AG04450 (cell line): ENCODE results near the gene UBL5. TPM values are rescaled to one million over a fixed set of nuclear protein-coding genes. Genes with fewer than 3 reads are reported as not detected.

Experiments
- CTCF ChIA-PET: fragments of 300-600, 350-600 bp; formaldehyde crosslinking; extraction: SDS; loops from one replicate; lab custom pipeline; 2022; ENCODE audit warnings: antibody characterized with exemption, inconsistent platforms; lab: Charles Lee
- POLR2A ChIA-PET: fragments of 350-600 bp; formaldehyde crosslinking; extraction: SDS; loops from one replicate; lab custom pipeline; 2021; ENCODE audit warnings: antibody characterized with exemption, inconsistent platforms; lab: Yijun Ruan, JAX
- DNase-seq: peaks from one replicate; pipeline ENCODE4 v3.0.0-alpha.2; 2011; ENCODE audit warnings: low read depth, low spot score
- H3K27ac ChIP-seq: one replicate; pipeline ENCODE4 v1.5.1; 2012; ENCODE audit warnings: low read depth, low read length, control low read depth
- H3K27me3 ChIP-seq: one replicate; pipeline ENCODE4 v1.6.0; 2012; ENCODE audit warnings: low read length; ENCODE audit not compliant: control insufficient read depth, insufficient read depth
- H3K4me3 ChIP-seq: 2 replicates; pipeline ENCODE4 v1.5.1; 2011; ENCODE audit warnings: mild to moderate bottlenecking, low read depth, low read length, control low read depth
- H3K9me3 ChIP-seq: 2 replicates; pipeline ENCODE4 v1.5.1; 2012; ENCODE audit warnings: low read length; ENCODE audit not compliant: control insufficient read depth, insufficient read depth
- CTCF ChIP-seq: IDR thresholded peaks from 2 replicates; pipeline ENCODE4 v1.5.1; 2011; ENCODE audit warnings: low read depth, low read length, control low read depth, inconsistent platforms
- polyA plus RNA-seq: library from polyadenylated mRNA; depleted of rRNA; stranded (reverse); fragments of >200 nt; gene quantifications from 2 replicates; pipeline ENCODE4 v1.2.3, GENCODE V29; 2011

The UBL5 gene
- polyA plus RNA-seq, 1 experiment: 734 TPM

GRCh38 chr19:9847087-9847671, 19.5 kb downstream of the UBL5 start:
- no peaks in the 10 kb centered on the region for H3K27me3 ChIP-seq
- no peaks in the 10 kb centered on the region; the same call in 1 of the 2 replicates for H3K9me3 ChIP-seq
- CTCF ChIA-PET: interaction anchor here (0.6 to 1.3 kb wide), 13 partner anchors 10 to 228 kb away, joined by 3 to 13 read pairs (median 4); partner anchors contain the start of genes PIN1 and UBL5
- peak; percentile 89 for TF ChIP-seq CTCF
- H3K27ac ChIP-seq: peak overlapping the region; percentile 82
- POLR2A ChIA-PET: no interaction called here
- DNase-seq: peak; percentile 90
- no peak overlapping the region for H3K4me3 ChIP-seq

- CTCF ChIA-PET: interaction anchor here (0.8 to 1.3 kb wide), 6 partner anchors 11 to 220 kb away, joined by 3 to 13 read pairs (median 5); partner anchors contain the start of genes PIN1 and UBL5
Observed at GRCh38 chr19:9848060-9848459, 20.3 kb downstream of the UBL5 start.

GRCh38 chr19:9848762-9849161, 21.0 kb downstream of the UBL5 start:
- no peak for DNase-seq
- Histone ChIP-seq H3K27ac (no peak overlapping the region), H3K4me3 (no peak overlapping the region), H3K9me3 (no peaks in the 10 kb centered on the region; the same call in 1 of the 2 replicates), H3K27me3 (no peaks in the 10 kb centered on the region)
- CTCF ChIA-PET: no interaction called here
- POLR2A ChIA-PET: no interaction called here
- no peak for TF ChIP-seq CTCF

More at GRCh38 chr19:9848060-9848459, 20.3 kb downstream of the UBL5 start:
- no peak for DNase-seq
- H3K9me3 ChIP-seq: no peaks in the 10 kb centered on the region; the same call in 1 of the 2 replicates
- POLR2A ChIA-PET: no interaction called here
- no peaks in the 10 kb centered on the region for H3K27me3 ChIP-seq
- no peak overlapping the region for H3K4me3 ChIP-seq
- peak; percentile 49 for TF ChIP-seq CTCF
- no peak overlapping the region for H3K27ac ChIP-seq

GRCh38 chr19:9849791-9850190, 22.1 kb downstream of the UBL5 start:
- CTCF ChIA-PET: no interaction called here
- no peak overlapping the region for H3K4me3 ChIP-seq

More at GRCh38 chr19:9849791-9850190, 22.1 kb downstream of the UBL5 start:
- POLR2A ChIA-PET: interaction anchor here (0.6 kb wide), 1 partner anchor 782 kb away, joined by 3 read pairs; no protein-coding TSS in a partner anchor
- no peak for DNase-seq
- Histone ChIP-seq H3K9me3 (peaks cover 9% of the 10 kb centered on the region), H3K27me3 (no peaks in the 10 kb centered on the region), H3K27ac (no peak overlapping the region)
- no peak for TF ChIP-seq CTCF
